ENCODE results near the gene PEX14. TPM values are rescaled to one million over a fixed set of nuclear protein-coding genes. Genes with fewer than 3 reads are reported as not detected.

The PEX14 gene
- total RNA-seq, 1 donor from 2014 or later, result 21.6 TPM

GRCh38 chr1:10434590-10434989 is 40.2 kb upstream of the PEX14 start:
- H3K4me1 ChIP-seq, result peaks cover 15% of the 10 kb centered on the region
- intact Hi-C loops (cut with DNase I), result no loop called here

GRCh38 chr1:10437052-10437451 is 37.7 kb upstream of the PEX14 start:
- no peak for DNase-seq (ENCODE audit: extremely low spot score in 2 of 2)
- no peak overlapping the region for H3K27ac ChIP-seq
- intact Hi-C loops (cut with DNase I), result no loop called here
- H3K36me3 ChIP-seq, result no peaks in the 10 kb centered on the region
- H3K27me3 ChIP-seq, result no peaks in the 10 kb centered on the region
- TF ChIP-seq POLR2AphosphoS5 (IDR thresholded peaks at IDR 0.05; ENCODE audit: insufficient read depth in 1 of 2, low read depth in 1 of 2) (no peak), CTCF (IDR thresholded peaks at IDR 0.05) (no peak), POLR2A (IDR thresholded peaks at IDR 0.05) (no peak)
- H3K4me3 ChIP-seq, result no peak overlapping the region
- H3K9me3 ChIP-seq, result no peaks in the 10 kb centered on the region
- no peaks in the 10 kb centered on the region for H3K4me1 ChIP-seq

More at GRCh38 chr1:10434590-10434989, 40.2 kb upstream of the PEX14 start:
- no peak overlapping the region for H3K4me3 ChIP-seq
- H3K36me3 ChIP-seq, result no peaks in the 10 kb centered on the region
- H3K27me3 ChIP-seq, result no peaks in the 10 kb centered on the region
- no peak overlapping the region for H3K27ac ChIP-seq
- no peak for DNase-seq (ENCODE audit: extremely low spot score in 2 of 2)
- no peak for TF ChIP-seq CTCF (IDR thresholded peaks at IDR 0.05)
- TF ChIP-seq POLR2AphosphoS5 (IDR thresholded peaks at IDR 0.05; ENCODE audit: insufficient read depth in 1 of 2, low read depth in 1 of 2), result no peak
- no peak for TF ChIP-seq POLR2A (IDR thresholded peaks at IDR 0.05)
- H3K9me3 ChIP-seq, result no peaks in the 10 kb centered on the region

GRCh38 chr1:10438677-10439163 is 36.0 kb upstream of the PEX14 start:
- H3K4me3 ChIP-seq, result no peak overlapping the region
- no peaks in the 10 kb centered on the region for H3K27me3 ChIP-seq
- no peak for DNase-seq (ENCODE audit: extremely low spot score in 2 of 2)
- no peaks in the 10 kb centered on the region for H3K9me3 ChIP-seq
- H3K4me1 ChIP-seq, result no peaks in the 10 kb centered on the region
- intact Hi-C loops (cut with DNase I), result no loop called here
- H3K36me3 ChIP-seq, result no peaks in the 10 kb centered on the region
- H3K27ac ChIP-seq, result no peak overlapping the region
- TF ChIP-seq CTCF (IDR thresholded peaks at IDR 0.05) (no peak), POLR2A (IDR thresholded peaks at IDR 0.05) (no peak), POLR2AphosphoS5 (IDR thresholded peaks at IDR 0.05; ENCODE audit: insufficient read depth in 1 of 2, low read depth in 1 of 2) (no peak)

- intact Hi-C loops (cut with DNase I), result no loop called here
These were observed 34.4 kb upstream of the PEX14 start for GRCh38 chr1:10440305-10440704.

GRCh38 chr1:10440794-10441193 is 34.0 kb upstream of the PEX14 start:
- TF ChIP-seq POLR2A (IDR thresholded peaks at IDR 0.05) (no peak), POLR2AphosphoS5 (IDR thresholded peaks at IDR 0.05; ENCODE audit: insufficient read depth in 1 of 2, low read depth in 1 of 2) (no peak), CTCF (IDR thresholded peaks at IDR 0.05) (no peak)
- H3K27me3 ChIP-seq, result no peaks in the 10 kb centered on the region

More at GRCh38 chr1:10440305-10440704, 34.4 kb upstream of the PEX14 start:
- Histone ChIP-seq H3K9me3 (no peaks in the 10 kb centered on the region), H3K27ac (no peak overlapping the region), H3K4me3 (no peak overlapping the region), H3K4me1 (no peaks in the 10 kb centered on the region), H3K27me3 (no peaks in the 10 kb centered on the region), H3K36me3 (no peaks in the 10 kb centered on the region)
- no peak for DNase-seq (ENCODE audit: extremely low spot score in 2 of 2)
- TF ChIP-seq POLR2AphosphoS5 (IDR thresholded peaks at IDR 0.05; ENCODE audit: insufficient read depth in 1 of 2, low read depth in 1 of 2), result no peak

More at GRCh38 chr1:10440794-10441193, 34.0 kb upstream of the PEX14 start:
- H3K36me3 ChIP-seq, result no peaks in the 10 kb centered on the region
- no peak overlapping the region for H3K27ac ChIP-seq
- no peak for DNase-seq (ENCODE audit: extremely low spot score in 2 of 2)
- no peaks in the 10 kb centered on the region for H3K9me3 ChIP-seq
- intact Hi-C loops (cut with DNase I), result no loop called here
- H3K4me1 ChIP-seq, result no peaks in the 10 kb centered on the region
- no peak overlapping the region for H3K4me3 ChIP-seq
